Heart left ventricle (tissue), 16 donors: ENCODE measurements around the gene FCRL1. TPM values are rescaled to one million over a fixed set of nuclear protein-coding genes. Genes with fewer than 3 reads are reported as not detected.

Experiments
- ATAC-seq, 4 donors: fragments of 200-7000 bp; cut with Tn5 transposase; one replicate each; pipeline ENCODE4 v1.9.1; 2020 to 2022; ENCODE audit warnings: moderate library complexity in 4 of 4, mild to moderate bottlenecking in 3 of 4, moderate number of reproducible peaks in 1 of 4
- DNase-seq, 5 donors: peaks; one replicate each; pipeline ENCODE4 v3.0.0-alpha.2; 2020
- H3K27ac ChIP-seq, 12 donors: fragments of 200-600 bp; sonication (generic) in 4 of 12; one replicate each; pipeline versions ENCODE4 v1.5.0 to v1.8.0; 2016 to 2022; ENCODE audit warnings: mild to moderate bottlenecking in 2 of 12
- H3K27me3 ChIP-seq, 9 donors: fragments of 200-600 bp; sonication (generic) in 2 of 9; one replicate each; pipeline versions ENCODE4 v1.5.1 to v1.8.0; 2016 to 2022; ENCODE audit warnings: mild to moderate bottlenecking in 3 of 9
- H3K36me3 ChIP-seq, 9 donors: fragments of 200-600 bp; sonication (generic) in 2 of 9; one replicate each; pipeline versions ENCODE4 v1.5.0 to v1.8.0; 2018 to 2022; ENCODE audit warnings: mild to moderate bottlenecking in 2 of 9
- H3K4me1 ChIP-seq, 12 donors: fragments of 200-600 bp; sonication (generic) in 4 of 12; one replicate each; pipeline versions ENCODE4 v1.5.0 to v1.8.0; 2016 to 2022; ENCODE audit warnings: mild to moderate bottlenecking in 3 of 12
- H3K4me3 ChIP-seq, 12 donors: fragments of 200-600 bp; sonication (generic) in 4 of 12; one replicate each; pipeline versions ENCODE4 v1.5.0 to v1.8.0; 2017 to 2022; ENCODE audit warnings: mild to moderate bottlenecking in 9 of 12, moderate library complexity in 4 of 12
- H3K9me3 ChIP-seq, 12 donors: fragments of 200-600 bp; sonication (generic) in 4 of 12; one replicate each; pipeline versions ENCODE4 v1.5.0 to v1.8.0; 2016 to 2022; ENCODE audit warnings: mild to moderate bottlenecking in 1 of 12
- POLR2A ChIP-seq, 2 donors: fragments of 450-650 bp; IDR thresholded peaks; one replicate each; pipeline ENCODE4 v1.6.1; 2017; ENCODE audit warnings: antibody characterized with exemption in 2 of 2, mild to moderate bottlenecking in 2 of 2, moderate library complexity in 2 of 2
- WGBS, 4 donors: extraction: QIAGEN DNeasy Blood & Tissue Kit in 2 of 4; methylation state at CpG; one replicate each; pipeline versions ENCODE4 v1.1.5 to v1.1.7; 2013 to 2018; 5-methylcytosine and 5-hydroxymethylcytosine counted together
- intact Hi-C, 10 donors: fragments of 100-400 bp; cut with DNase I; formaldehyde crosslinking; loops; one replicate each; pipeline versions ENCODE4 v1.11.1 to v1.14.2; 2022
- polyA plus RNA-seq, 2 donors: library from polyadenylated mRNA; stranded (reverse); fragments of 200-250 nt; gene quantifications; one replicate each; pipeline ENCODE4 v1.2.3, GENCODE V29; 2013
- total RNA-seq, 9 donors: library from RNA; depleted of rRNA in 2 of 9; stranded (reverse); fragments of >200 nt in 2 of 9; fragmentation: NEBNext Ultra II Directional in 3 of 9; extraction: Animal tissue kit (Norgen Biotek cat#: 25700) in 3 of 9; gene quantifications; one replicate each; pipeline versions ENCODE4 v1.1.0 to v1.2.4, GENCODE V29; 2016 to 2023
- TF ChIP-seq, protein P1 (sequence below), 12 donors: fragments of 200-600 bp; sonication (generic) in 4 of 12; IDR thresholded peaks; one replicate each; pipeline versions ENCODE4 v1.5.0 to v1.8.0; 2018 to 2022; ENCODE audit warnings: antibody characterized with exemption in 12 of 12, mild to moderate bottlenecking in 5 of 12
- donor health status: ischemic (EF 13 %, LVEDD 7.1; RV severe dilation, severe dysfunction).
- donor health status: healthy with polysubstance abuse.
- donor health status: DM: no; HTN: yes; CAD: no.
- donor health status: DM: no; HTN: no; CAD: no.
- donor health status: ischemic (EF 25% LVEDD 6.9; RV normal size, moderate dysfunction).
- donor health status: ischemic (EF 25% LVEDD 5.7; RV mildly dilated, moderate dysfunction).
- donor health status: healthy.
- donor health status: DM: yes; HTN: yes; CAD: no.
- donor health status: ischemic (EF 35%, LVEDD 5.7; RV mildly dilated, moderate dysfunction).
- donor health status: nonischemic (EF 11% LVEDD 7.7; RV severe dilation, severe dysfunction).
- donor health status: DM: yes; HTN: yes; CAD: no.
- donor health status: PGD.
- donor health status: ischemic (EF 29% LVEDD 5.4; RV normal size, mild dysfunction).
- donor health status: nonischemic (EF 23%, LVEDD 6.1; RV moderate dilation, normal function).

Gene FCRL1
- total and polyA plus RNA-seq, 11 donors, result 0.04 to 0.35 TPM; not detected in 9

DNA sequence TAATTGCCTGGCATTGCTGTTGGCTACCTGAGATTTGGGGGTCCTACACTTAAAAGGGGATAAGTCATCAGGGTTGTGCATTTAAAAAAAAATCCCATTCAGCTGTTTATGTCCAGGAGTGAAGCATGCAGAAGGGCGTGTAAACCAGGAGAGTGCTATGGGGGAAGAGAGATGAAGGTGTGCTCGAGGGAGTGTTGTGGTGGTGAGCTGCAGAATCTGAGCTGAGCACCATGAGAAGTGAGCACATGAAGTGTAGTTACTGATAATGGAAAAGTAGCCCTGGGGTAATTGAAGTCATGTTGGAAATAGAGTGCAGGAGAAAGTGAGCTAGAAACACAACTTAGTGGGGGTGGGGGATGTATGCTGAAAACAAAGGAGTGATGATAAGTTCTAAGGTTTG, 705 bp downstream of the FCRL1 start:
- peaks cover 0 to 8% (median under 1%) of the 10 kb centered on the region in 12 donors for H3K9me3 ChIP-seq
- no peaks in the 10 kb centered on the region for H3K4me1 ChIP-seq
- no peak overlapping the region for H3K4me3 ChIP-seq
- peaks cover 0 to 3% (median 0%) of the 10 kb centered on the region in 9 donors for H3K27me3 ChIP-seq
- H3K27ac ChIP-seq, result no peak overlapping the region
- TF ChIP-seq, protein P1, sequence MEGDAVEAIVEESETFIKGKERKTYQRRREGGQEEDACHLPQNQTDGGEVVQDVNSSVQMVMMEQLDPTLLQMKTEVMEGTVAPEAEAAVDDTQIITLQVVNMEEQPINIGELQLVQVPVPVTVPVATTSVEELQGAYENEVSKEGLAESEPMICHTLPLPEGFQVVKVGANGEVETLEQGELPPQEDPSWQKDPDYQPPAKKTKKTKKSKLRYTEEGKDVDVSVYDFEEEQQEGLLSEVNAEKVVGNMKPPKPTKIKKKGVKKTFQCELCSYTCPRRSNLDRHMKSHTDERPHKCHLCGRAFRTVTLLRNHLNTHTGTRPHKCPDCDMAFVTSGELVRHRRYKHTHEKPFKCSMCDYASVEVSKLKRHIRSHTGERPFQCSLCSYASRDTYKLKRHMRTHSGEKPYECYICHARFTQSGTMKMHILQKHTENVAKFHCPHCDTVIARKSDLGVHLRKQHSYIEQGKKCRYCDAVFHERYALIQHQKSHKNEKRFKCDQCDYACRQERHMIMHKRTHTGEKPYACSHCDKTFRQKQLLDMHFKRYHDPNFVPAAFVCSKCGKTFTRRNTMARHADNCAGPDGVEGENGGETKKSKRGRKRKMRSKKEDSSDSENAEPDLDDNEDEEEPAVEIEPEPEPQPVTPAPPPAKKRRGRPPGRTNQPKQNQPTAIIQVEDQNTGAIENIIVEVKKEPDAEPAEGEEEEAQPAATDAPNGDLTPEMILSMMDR (IDR thresholded peaks at IDR 0.05), result no peak
- TF ChIP-seq POLR2A (IDR thresholded peaks at IDR 0.05), result no peak
- DNase-seq, result no peak
- no peak for ATAC-seq
- intact Hi-C loops, result no loop called here
- no peaks in the 10 kb centered on the region for H3K36me3 ChIP-seq
- WGBS, 4 donors, result 62 to 69% (median 65%) methylated on average over 2 of the region's 2 CpGs

DNA sequence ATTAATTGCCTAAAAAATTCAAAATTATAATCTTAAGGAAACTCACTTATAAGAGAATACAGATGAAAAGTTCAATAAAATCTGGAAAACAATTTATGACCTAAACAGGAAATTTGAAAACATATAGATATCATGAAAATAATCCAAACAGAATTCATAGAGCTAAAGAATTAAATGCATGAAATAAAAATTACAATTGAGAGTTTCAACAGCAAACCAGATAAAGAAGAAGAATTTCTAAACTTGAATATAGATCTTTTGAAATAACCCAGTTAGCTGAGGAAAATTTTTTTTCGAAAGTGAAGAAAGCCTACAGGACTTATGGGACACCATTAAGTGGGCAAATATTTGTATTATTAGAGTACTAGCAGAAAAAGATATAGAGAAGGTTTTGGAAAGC, 6.7 kb downstream of the FCRL1 start:
- H3K4me3 ChIP-seq, result no peak overlapping the region
- peaks cover 0 to 5% (median 0%) of the 10 kb centered on the region in 9 donors for H3K27me3 ChIP-seq
- H3K9me3 ChIP-seq, result peaks cover 0 to 30% (median 16%) of the 10 kb centered on the region in 12 donors
- intact Hi-C loops, result no loop called here
- H3K27ac ChIP-seq, result no peak overlapping the region
- H3K36me3 ChIP-seq, result no peaks in the 10 kb centered on the region
- H3K4me1 ChIP-seq, result no peaks in the 10 kb centered on the region
- TF ChIP-seq POLR2A (IDR thresholded peaks at IDR 0.05), result no peak
- TF ChIP-seq, protein P1 (IDR thresholded peaks at IDR 0.05), result no peak
- no peak for DNase-seq
- WGBS, 4 donors, result 62 to 76% (median 69%) methylated on average over 1 of the region's 1 CpG
- no peak for ATAC-seq

DNA sequence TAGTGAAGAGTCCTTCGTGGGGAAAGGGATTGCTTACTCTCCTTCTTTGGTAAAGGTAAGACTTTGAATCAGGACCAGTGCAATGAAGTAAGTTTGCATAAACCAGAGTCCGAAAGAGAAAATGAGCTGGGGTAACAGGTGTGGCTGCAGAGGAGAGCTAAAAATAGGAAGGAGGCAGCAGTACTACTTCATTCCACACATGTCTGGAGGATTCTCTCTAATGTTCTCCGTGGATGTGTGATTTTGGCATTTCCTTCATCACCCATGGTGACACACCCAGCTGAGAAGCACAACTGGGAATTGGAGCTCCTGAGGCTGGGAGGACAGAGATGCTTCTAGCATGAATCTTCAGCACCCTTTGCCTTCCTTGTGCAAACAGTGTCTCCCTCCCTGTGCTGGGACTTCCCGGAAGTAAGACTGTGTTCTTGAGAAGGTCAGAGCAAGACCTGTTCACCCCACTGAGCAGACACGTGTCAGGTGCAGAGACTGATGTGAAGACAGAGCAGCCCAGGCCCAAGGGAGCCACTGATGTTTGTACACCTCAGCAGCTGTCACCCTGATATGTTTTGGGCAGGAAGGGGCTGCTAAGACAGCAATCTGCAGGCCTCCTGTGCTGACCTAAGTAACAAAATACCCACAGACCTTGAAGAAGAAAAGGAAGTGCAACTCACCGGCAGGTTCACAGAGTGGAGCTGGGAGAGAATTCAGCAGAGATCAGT, 13.3 kb downstream of the FCRL1 start:
- 51 to 58% (median 54%) methylated on average over 6 of the region's 6 CpGs for whole genome bisulfite sequencing, 4 donors
- no peak for TF ChIP-seq POLR2A (IDR thresholded peaks at IDR 0.05)
- TF ChIP-seq, protein P1 (IDR thresholded peaks at IDR 0.05), result no peak
- Histone ChIP-seq H3K4me3 (no peak overlapping the region), H3K4me1 (no peaks in the 10 kb centered on the region), H3K27me3 (peaks cover 0 to 5% (median 0%) of the 10 kb centered on the region in 9 donors), H3K27ac (no peak overlapping the region), H3K9me3 (peaks cover 0 to 3% (median 0%) of the 10 kb centered on the region in 12 donors), H3K36me3 (no peaks in the 10 kb centered on the region)
- no peak for DNase-seq
- no peak for ATAC-seq
- intact Hi-C loops, result no loop called here

DNA sequence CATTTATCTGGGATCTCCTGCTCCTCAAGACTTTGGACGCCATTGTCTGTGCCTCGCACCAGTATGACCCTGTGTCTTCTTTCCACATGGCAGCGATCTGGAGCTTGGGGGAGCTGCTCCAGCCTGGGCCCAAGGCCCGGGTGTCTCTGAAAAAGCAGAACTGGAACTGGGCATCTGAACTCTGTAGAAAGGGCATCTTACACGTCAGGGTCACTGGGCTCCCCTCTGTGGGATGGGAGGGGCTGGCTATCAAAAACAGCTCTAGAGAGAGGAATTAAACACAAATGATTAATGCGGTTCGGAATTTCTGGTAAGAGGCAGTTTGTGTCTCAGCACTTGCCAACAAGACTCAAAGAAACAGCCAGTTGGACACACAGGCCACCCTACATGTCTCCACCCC, 16.1 kb downstream of the FCRL1 start:
- no peaks in the 10 kb centered on the region for H3K4me1 ChIP-seq
- no peaks in the 10 kb centered on the region for H3K36me3 ChIP-seq
- intact Hi-C loops, result no loop called here
- no peak for TF ChIP-seq POLR2A (IDR thresholded peaks at IDR 0.05)
- TF ChIP-seq, protein P1 (IDR thresholded peaks at IDR 0.05), result no peak
- no peak overlapping the region for H3K4me3 ChIP-seq
- no peaks in the 10 kb centered on the region for H3K27me3 ChIP-seq
- DNase-seq, result peak in 1 of 5 donors; percentile 26
- WGBS, 4 donors, result 69 to 84% (median 78%) methylated on average over 7 of the region's 7 CpGs
- no peaks in the 10 kb centered on the region for H3K9me3 ChIP-seq
- H3K27ac ChIP-seq, result no peak overlapping the region
- peak in 2 of 4 donors; percentile 39 to 47 for ATAC-seq
